Measurements from ENCODE around the gene CCDC85C. TPM values are rescaled to one million over a fixed set of nuclear protein-coding genes. Genes with fewer than 3 reads are reported as not detected.

CCDC85C gene
- total RNA-seq, 1 experiment from 2014 or later = 35.8 TPM

DNA sequence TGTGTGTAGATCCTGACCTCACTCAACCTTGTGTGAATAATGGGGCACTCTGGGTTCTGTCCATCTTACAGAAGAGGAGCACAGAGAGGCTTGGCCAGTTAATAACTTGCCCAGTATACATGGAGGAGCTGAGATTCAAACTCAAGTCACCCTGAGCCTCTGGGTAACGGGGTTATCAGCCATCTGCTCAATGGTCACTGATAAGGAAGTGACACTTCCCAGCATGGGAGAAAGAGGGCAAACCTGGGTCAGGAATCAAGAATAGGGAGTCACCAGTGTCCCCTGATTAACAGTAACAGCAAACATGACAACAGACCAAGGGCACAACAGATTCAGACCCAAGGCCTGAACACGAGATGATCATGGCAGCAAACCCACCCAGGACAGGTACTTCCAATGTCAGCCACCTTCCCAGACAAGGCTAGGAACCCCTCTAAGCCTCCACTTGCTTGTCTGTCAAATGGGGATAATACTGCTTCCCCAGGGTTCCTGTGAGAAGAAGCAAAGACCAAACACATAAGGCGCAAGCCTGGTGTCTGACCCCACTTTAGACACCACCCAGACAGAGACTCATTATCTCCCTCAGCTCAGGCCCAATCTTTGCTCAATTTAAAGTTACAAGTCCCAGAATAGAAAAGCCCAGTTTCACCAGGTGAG, 3.6 kb downstream of the CCDC85C start:
- ChIA-PET CTCF (interaction anchor here (1.0 to 6.1 kb wide), 2 partner anchors 26 to 79 kb away, joined by 3 to 31 read pairs; no protein-coding TSS in a partner anchor), POLR2A (no interaction called here)
- no peaks in the 10 kb centered on the region for H3K36me3 Mint-ChIP-seq
- no peak overlapping the region; the same call in 1 of the 2 replicates for H3K4me3 Mint-ChIP-seq
- H3K27ac Mint-ChIP-seq = no peak overlapping the region
- TF ChIP-seq CREM (CRISPR knock-in tag; IDR thresholded peaks at IDR 0.05) (no peak), NFATC4 (CRISPR knock-in tag; IDR thresholded peaks at IDR 0.05) (no peak), ZNF416 (CRISPR knock-in tag; IDR thresholded peaks at IDR 0.05) (no peak), TCF7 (CRISPR knock-in tag; IDR thresholded peaks at IDR 0.05; ENCODE audit: low read depth) (no peak), NR2C2 (CRISPR knock-in tag; IDR thresholded peaks at IDR 0.05) (no peak), TEAD1 (CRISPR knock-in tag; IDR thresholded peaks at IDR 0.05) (no peak), ZBTB21 (CRISPR knock-in tag; IDR thresholded peaks at IDR 0.05; ENCODE audit: borderline replicate concordance) (no peak)
- TF ChIP-seq, protein P1, sequence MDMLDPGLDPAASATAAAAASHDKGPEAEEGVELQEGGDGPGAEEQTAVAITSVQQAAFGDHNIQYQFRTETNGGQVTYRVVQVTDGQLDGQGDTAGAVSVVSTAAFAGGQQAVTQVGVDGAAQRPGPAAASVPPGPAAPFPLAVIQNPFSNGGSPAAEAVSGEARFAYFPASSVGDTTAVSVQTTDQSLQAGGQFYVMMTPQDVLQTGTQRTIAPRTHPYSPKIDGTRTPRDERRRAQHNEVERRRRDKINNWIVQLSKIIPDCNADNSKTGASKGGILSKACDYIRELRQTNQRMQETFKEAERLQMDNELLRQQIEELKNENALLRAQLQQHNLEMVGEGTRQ (CRISPR knock-in tag; IDR thresholded peaks at IDR 0.05) = no peak
- TF ChIP-seq, protein P2, sequence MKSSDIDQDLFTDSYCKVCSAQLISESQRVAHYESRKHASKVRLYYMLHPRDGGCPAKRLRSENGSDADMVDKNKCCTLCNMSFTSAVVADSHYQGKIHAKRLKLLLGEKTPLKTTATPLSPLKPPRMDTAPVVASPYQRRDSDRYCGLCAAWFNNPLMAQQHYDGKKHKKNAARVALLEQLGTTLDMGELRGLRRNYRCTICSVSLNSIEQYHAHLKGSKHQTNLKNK (CRISPR knock-in tag; IDR thresholded peaks at IDR 0.05) = no peak
- H3K9me3 Mint-ChIP-seq = no peaks in the 10 kb centered on the region
- peaks cover 27% of the 10 kb centered on the region for H3K4me1 Mint-ChIP-seq
- peaks cover 14% of the 10 kb centered on the region for H3K27me3 Mint-ChIP-seq (ENCODE audit: low read depth)
- ATAC-seq (no peak), DNase-seq (ENCODE audit: low spot score) (no peak)

DNA sequence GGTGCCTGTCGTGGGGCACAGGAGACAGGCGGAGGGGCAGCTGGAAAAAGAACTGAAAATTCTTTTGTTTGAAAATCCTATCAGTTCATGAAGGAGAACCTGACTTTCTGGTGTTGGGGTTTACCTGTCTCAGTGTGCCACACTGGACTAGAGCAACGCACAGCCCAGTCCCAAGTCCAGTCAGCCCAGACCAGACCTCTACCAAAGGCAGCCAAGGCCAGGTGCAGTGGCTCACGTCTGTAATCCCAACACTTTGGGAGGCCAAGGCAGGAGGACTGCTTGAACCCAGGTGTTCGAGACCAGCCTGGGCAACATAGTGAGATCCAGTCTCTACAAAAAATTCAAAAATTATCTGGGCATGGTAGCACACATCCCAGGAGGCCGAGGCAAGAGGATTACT, 4.6 kb downstream of the CCDC85C start:
- DNase-seq (ENCODE audit: low spot score) = no peak
- Mint-ChIP-seq H3K27me3 (ENCODE audit: low read depth) (peaks cover 14% of the 10 kb centered on the region), H3K4me3 (no peak overlapping the region), H3K27ac (no peak overlapping the region), H3K36me3 (no peaks in the 10 kb centered on the region), H3K4me1 (peaks cover 35% of the 10 kb centered on the region), H3K9me3 (no peaks in the 10 kb centered on the region)
- TF ChIP-seq ZNF121 (CRISPR knock-in tag; IDR thresholded peaks at IDR 0.05) = peak; percentile 69; the same call in 1 of the 2 replicates
- TF ChIP-seq, protein P3, sequence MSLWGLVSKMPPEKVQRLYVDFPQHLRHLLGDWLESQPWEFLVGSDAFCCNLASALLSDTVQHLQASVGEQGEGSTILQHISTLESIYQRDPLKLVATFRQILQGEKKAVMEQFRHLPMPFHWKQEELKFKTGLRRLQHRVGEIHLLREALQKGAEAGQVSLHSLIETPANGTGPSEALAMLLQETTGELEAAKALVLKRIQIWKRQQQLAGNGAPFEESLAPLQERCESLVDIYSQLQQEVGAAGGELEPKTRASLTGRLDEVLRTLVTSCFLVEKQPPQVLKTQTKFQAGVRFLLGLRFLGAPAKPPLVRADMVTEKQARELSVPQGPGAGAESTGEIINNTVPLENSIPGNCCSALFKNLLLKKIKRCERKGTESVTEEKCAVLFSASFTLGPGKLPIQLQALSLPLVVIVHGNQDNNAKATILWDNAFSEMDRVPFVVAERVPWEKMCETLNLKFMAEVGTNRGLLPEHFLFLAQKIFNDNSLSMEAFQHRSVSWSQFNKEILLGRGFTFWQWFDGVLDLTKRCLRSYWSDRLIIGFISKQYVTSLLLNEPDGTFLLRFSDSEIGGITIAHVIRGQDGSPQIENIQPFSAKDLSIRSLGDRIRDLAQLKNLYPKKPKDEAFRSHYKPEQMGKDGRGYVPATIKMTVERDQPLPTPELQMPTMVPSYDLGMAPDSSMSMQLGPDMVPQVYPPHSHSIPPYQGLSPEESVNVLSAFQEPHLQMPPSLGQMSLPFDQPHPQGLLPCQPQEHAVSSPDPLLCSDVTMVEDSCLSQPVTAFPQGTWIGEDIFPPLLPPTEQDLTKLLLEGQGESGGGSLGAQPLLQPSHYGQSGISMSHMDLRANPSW (CRISPR knock-in tag; conservative IDR thresholded peaks at IDR 0.05; ENCODE audit: low read depth) = no peak
- ChIA-PET CTCF (interaction anchor here (1.0 kb wide), 3 partner anchors 23 to 78 kb away, joined by 3 to 4 read pairs (median 3); no protein-coding TSS in a partner anchor), POLR2A (no interaction called here)
- ATAC-seq = no peak

DNA sequence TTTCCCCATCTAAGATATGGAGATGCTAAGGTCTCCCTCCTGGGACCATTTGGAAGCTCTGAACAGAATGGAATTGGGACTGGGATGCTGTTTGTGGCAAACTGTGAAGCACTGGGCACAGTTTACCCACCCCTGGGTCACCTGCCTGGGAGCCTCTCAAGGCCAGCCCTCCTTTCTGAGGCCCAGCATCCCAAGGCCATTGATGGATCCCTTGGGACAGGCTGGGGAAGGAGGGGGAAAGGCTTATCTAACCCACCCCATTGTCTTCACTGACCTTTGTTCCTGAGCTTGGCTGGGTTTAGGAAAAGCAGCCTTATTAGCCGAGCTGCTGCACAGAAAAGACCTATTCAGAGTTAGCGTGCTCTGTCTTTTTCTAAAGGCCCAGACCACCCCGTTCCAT, 5.2 kb downstream of the CCDC85C start:
- Mint-ChIP-seq H3K27ac (no peak overlapping the region), H3K27me3 (ENCODE audit: low read depth) (peaks cover 14% of the 10 kb centered on the region), H3K4me3 (no peak overlapping the region), H3K9me3 (no peaks in the 10 kb centered on the region), H3K4me1 (peaks cover 35% of the 10 kb centered on the region), H3K36me3 (no peaks in the 10 kb centered on the region)
- ChIA-PET POLR2A (no interaction called here), CTCF (interaction anchor here (1.0 kb wide), 2 partner anchors 23 to 50 kb away, joined by 3 to 4 read pairs; no protein-coding TSS in a partner anchor)
- DNase-seq (ENCODE audit: low spot score) = no peak
- no peak for TF ChIP-seq ZNF219 (CRISPR knock-in tag; IDR thresholded peaks at IDR 0.05; ENCODE audit: borderline replicate concordance)
- TF ChIP-seq ZNF671 (CRISPR knock-in tag; IDR thresholded peaks at IDR 0.05) = no peak
- TF ChIP-seq, protein P4, sequence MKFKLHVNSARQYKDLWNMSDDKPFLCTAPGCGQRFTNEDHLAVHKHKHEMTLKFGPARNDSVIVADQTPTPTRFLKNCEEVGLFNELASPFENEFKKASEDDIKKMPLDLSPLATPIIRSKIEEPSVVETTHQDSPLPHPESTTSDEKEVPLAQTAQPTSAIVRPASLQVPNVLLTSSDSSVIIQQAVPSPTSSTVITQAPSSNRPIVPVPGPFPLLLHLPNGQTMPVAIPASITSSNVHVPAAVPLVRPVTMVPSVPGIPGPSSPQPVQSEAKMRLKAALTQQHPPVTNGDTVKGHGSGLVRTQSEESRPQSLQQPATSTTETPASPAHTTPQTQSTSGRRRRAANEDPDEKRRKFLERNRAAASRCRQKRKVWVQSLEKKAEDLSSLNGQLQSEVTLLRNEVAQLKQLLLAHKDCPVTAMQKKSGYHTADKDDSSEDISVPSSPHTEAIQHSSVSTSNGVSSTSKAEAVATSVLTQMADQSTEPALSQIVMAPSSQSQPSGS (CRISPR knock-in tag; IDR thresholded peaks at IDR 0.05; ENCODE audit: borderline replicate concordance, low read depth) = no peak
- TF ChIP-seq SMAD4 (CRISPR knock-in tag; IDR thresholded peaks at IDR 0.05) = no peak
- TF ChIP-seq TEAD1 (CRISPR knock-in tag; IDR thresholded peaks at IDR 0.05) = no peak
- TF ChIP-seq NR1H2 (CRISPR knock-in tag; IDR thresholded peaks at IDR 0.05) = no peak
- ATAC-seq = no peak
